Stimulated activated effector memory CD8-positive, alpha-beta T cell treated with anti-CD3 and anti-CD28 coated beads, Interleukin-12 subunit alpha, Interleukin-12 subunit beta, amount 100 ng/mL, for 72 hours (primary cell): Measurements from ENCODE around the gene SLC27A3.

Experiments
- ATAC-seq: fragments of 150-1000 bp; cut with Tn5 transposase; 2 replicates; pipeline ENCODE4 v1.10.0; 2021
- DNase-seq, 2 donors: peaks; one replicate each; pipeline ENCODE4 v3.0.0; 2021 to 2022; ENCODE audit warnings: low spot score in 2 of 2
- H3K27ac Mint-ChIP-seq: one replicate; pipeline ENCODE4 v1.8.0; 2022; ENCODE audit warnings: mild to moderate bottlenecking, mixed read lengths
- H3K36me3 Mint-ChIP-seq: one replicate; pipeline ENCODE4 v1.8.0; 2022; ENCODE audit warnings: mild to moderate bottlenecking, mixed read lengths
- H3K4me1 Mint-ChIP-seq: one replicate; pipeline ENCODE4 v1.8.0; 2022; ENCODE audit warnings: mixed read lengths
- H3K4me3 Mint-ChIP-seq: one replicate; pipeline ENCODE4 v1.8.0; 2022; ENCODE audit warnings: mild to moderate bottlenecking, mixed read lengths
- H3K9me3 Mint-ChIP-seq: one replicate; pipeline ENCODE4 v1.8.0; 2022; ENCODE audit warnings: mixed read lengths

SLC27A3 gene

GRCh38 chr1:153786038-153786790, 11.0 kb downstream of the SLC27A3 start:
- Mint-ChIP-seq H3K36me3 (no peaks in the 10 kb centered on the region), H3K9me3 (no peaks in the 10 kb centered on the region), H3K4me1 (peaks cover 24% of the 10 kb centered on the region), H3K4me3 (no peak overlapping the region), H3K27ac (no peak overlapping the region)
- DNase-seq (no peak), ATAC-seq (no peak)

GRCh38 chr1:153789478-153790034, 14.3 kb downstream of the SLC27A3 start:
- Mint-ChIP-seq H3K4me3 (peak overlapping the region; percentile 28), H3K27ac (peak overlapping the region; percentile 74)
- no peak for DNase-seq

GRCh38 chr1:153790313-153790965, 15.2 kb downstream of the SLC27A3 start:
- Mint-ChIP-seq H3K27ac (peak overlapping the region; percentile 74), H3K36me3 (no peaks in the 10 kb centered on the region), H3K9me3 (no peaks in the 10 kb centered on the region), H3K4me1 (peaks cover 47% of the 10 kb centered on the region), H3K4me3 (peak overlapping the region; percentile 28)
- DNase-seq (no peak), ATAC-seq (no peak)

More at GRCh38 chr1:153789478-153790034, 14.3 kb downstream of the SLC27A3 start:
- ATAC-seq, result no peak
- Mint-ChIP-seq H3K9me3 (no peaks in the 10 kb centered on the region), H3K36me3 (no peaks in the 10 kb centered on the region), H3K4me1 (peaks cover 38% of the 10 kb centered on the region)

GRCh38 chr1:153790966-153791647, 15.9 kb downstream of the SLC27A3 start:
- Mint-ChIP-seq H3K4me1 (peaks cover 47% of the 10 kb centered on the region), H3K9me3 (no peaks in the 10 kb centered on the region), H3K36me3 (no peaks in the 10 kb centered on the region), H3K27ac (peak overlapping the region; percentile 74), H3K4me3 (peak overlapping the region; percentile 28)
- ATAC-seq, result peak; percentile 87
- DNase-seq, result no peak

DNA sequence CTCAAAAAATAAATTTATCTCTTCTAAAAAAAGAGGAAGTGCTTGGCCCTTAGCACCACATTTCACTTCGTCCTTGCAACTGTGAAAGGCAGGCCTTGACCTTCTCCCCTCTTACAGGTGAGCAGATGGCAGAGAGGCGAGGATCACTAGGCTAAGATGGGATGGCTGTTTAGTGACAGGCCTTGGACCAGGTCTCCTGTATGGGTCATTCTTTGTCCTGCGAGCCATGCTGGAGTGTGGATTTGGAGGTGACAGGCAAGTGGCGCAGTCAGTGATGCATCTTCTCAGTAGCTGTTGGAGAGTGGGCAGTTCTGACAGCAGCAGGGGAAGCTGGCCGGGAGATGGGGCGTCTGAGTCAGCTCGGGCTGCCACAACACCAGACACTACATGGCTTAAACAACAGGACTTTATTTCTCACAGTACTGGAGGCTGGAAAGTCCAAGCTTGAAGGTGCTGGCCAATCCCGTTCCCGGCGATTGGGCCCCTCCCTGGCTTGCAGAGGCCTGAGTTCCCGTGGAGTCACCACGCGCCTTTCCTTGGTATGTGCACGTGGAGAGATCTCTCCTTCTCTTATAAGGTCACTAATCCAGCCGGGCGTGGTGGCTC, 16.5 kb downstream of the SLC27A3 start:
- Mint-ChIP-seq H3K36me3 (no peaks in the 10 kb centered on the region), H3K27ac (peak overlapping the region; percentile 74)
- no peak for DNase-seq

DNA sequence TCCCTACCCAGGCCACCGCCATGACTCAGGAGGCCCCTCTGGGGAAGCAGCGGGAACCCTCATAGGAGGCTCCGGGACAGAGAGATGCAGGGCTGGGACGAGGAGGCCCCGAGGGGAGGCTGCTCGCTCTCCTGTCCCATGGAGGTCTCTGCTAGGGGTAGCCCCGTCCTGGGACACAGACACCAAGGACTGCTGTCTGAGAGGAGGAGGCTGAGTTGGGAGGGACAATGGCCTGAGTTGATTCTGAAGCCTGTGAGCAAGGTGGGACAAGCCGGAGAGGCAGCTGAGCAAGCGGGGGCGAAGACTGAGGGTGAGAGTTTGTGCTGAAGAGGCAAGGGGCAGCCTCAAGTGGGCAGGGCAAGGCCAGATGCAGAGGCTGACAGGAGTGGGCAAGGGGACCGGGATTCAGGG, 17.4 kb downstream of the SLC27A3 start:
- H3K9me3 Mint-ChIP-seq, result no peaks in the 10 kb centered on the region
- ATAC-seq (no peak), DNase-seq (no peak)
- no peaks in the 10 kb centered on the region for H3K36me3 Mint-ChIP-seq
- H3K27ac Mint-ChIP-seq, result no peak overlapping the region
- no peak overlapping the region for H3K4me3 Mint-ChIP-seq
- H3K4me1 Mint-ChIP-seq, result peaks cover 57% of the 10 kb centered on the region

More for the DNA sequence above, 16.5 kb downstream of the SLC27A3 start:
- peak; percentile 82 for ATAC-seq
- H3K4me3 Mint-ChIP-seq, result peak overlapping the region; percentile 28
- H3K4me1 Mint-ChIP-seq, result peaks cover 52% of the 10 kb centered on the region
- H3K9me3 Mint-ChIP-seq, result no peaks in the 10 kb centered on the region

- DNase-seq (no peak), ATAC-seq (no peak)
- Mint-ChIP-seq H3K36me3 (no peaks in the 10 kb centered on the region), H3K4me1 (peaks cover 57% of the 10 kb centered on the region), H3K4me3 (no peak overlapping the region), H3K9me3 (no peaks in the 10 kb centered on the region), H3K27ac (peak overlapping the region; percentile 17)
Measured at GRCh38 chr1:153793261-153793972, 18.2 kb downstream of the SLC27A3 start.

GRCh38 chr1:153793973-153794615, 18.9 kb downstream of the SLC27A3 start:
- peaks cover 57% of the 10 kb centered on the region for H3K4me1 Mint-ChIP-seq

GRCh38 chr1:153794624-153795329, 19.6 kb downstream of the SLC27A3 start:
- Mint-ChIP-seq H3K4me3 (no peak overlapping the region), H3K27ac (peak overlapping the region; percentile 0)

More at GRCh38 chr1:153793973-153794615, 18.9 kb downstream of the SLC27A3 start:
- Mint-ChIP-seq H3K9me3 (no peaks in the 10 kb centered on the region), H3K36me3 (no peaks in the 10 kb centered on the region), H3K4me3 (no peak overlapping the region), H3K27ac (peak overlapping the region; percentile 0)
- ATAC-seq, result no peak
- no peak for DNase-seq

DNA sequence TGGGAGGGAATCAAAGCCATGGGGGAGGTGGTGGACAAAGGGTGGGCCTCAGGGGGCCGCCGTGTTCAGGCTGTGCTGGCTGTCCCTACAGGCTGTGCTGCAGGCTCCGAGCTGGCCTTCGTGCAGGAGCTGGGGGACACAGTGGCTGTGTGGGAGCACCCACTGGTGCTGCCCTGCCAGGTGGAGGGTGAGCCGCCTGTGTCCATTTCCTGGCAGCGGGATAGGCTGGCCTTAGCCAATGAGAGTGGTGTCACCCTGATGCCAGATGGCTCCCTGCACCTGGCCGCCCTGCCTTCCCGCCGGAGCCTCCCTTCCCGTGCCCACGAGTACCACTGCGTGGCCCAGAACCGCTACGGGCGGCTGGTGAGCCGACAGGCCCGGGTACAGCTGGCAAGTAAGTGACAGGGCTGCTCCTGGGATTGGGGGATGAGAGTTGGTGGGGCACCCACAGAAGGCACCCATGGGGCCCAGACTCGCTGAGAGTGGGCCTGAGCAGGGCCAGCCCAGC, 20.2 kb downstream of the SLC27A3 start:
- Mint-ChIP-seq H3K36me3 (no peaks in the 10 kb centered on the region), H3K4me1 (peaks cover 46% of the 10 kb centered on the region), H3K27ac (no peak overlapping the region), H3K4me3 (no peak overlapping the region), H3K9me3 (no peaks in the 10 kb centered on the region)
- ATAC-seq (no peak), DNase-seq (no peak)

More at GRCh38 chr1:153794624-153795329, 19.6 kb downstream of the SLC27A3 start:
- ATAC-seq (no peak), DNase-seq (no peak)
- Mint-ChIP-seq H3K36me3 (no peaks in the 10 kb centered on the region), H3K4me1 (peaks cover 52% of the 10 kb centered on the region), H3K9me3 (no peaks in the 10 kb centered on the region)

- Mint-ChIP-seq H3K4me1 (peaks cover 38% of the 10 kb centered on the region), H3K36me3 (peaks cover 5% of the 10 kb centered on the region), H3K27ac (no peak overlapping the region), H3K4me3 (no peak overlapping the region), H3K9me3 (no peaks in the 10 kb centered on the region)
- ATAC-seq (no peak), DNase-seq (no peak)
Measured at GRCh38 chr1:153795934-153796785, 21.0 kb downstream of the SLC27A3 start.

DNA sequence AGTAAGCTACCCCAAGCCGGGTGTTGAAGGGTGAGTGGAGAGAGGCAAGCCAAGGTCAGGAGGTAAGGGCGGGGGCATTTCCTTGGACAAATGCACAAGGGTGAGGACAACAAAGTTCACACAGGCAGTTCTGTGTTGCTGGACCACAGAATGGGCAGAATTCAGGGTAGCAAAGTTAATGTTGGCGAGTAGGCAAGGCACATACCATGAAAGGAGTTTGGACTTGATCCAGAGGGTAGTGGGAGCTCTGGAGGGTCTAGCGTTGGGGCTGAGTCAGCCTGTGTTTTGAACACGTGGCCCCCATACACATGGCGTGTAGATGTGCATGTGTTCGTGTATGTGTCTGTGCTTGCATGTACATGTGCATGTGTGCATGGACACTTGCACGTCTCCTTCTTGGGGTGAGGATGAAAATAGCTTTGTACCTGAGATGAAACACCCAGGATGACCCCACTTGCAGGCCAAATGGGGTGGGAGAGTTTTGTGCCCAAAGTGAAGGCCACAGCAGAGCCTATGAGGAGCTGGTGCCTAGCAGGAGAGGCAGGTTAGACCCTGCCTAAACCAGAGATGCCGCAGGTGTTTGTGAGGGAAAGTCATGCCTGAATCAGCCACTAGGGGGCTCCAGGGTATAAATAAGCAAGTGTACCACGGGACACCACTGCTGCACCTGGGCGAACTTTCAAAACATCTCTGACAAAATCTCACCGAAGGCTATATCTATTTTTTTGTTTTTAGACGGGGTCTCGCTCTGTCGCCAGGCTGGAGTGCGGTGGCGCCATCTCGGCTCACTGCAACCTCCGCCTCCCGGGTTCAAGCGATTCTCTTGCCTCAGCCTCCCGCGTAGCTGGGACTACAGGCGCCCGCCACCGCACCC, 21.8 kb downstream of the SLC27A3 start:
- Mint-ChIP-seq H3K36me3 (peaks cover 13% of the 10 kb centered on the region), H3K4me3 (no peak overlapping the region), H3K9me3 (no peaks in the 10 kb centered on the region), H3K4me1 (peaks cover 38% of the 10 kb centered on the region), H3K27ac (no peak overlapping the region)
- DNase-seq (peak; percentile 74 to 93), ATAC-seq (peak; percentile 81)
